Measurements from ENCODE around the gene RARB. TPM values are rescaled to one million over a fixed set of nuclear protein-coding genes. Genes with fewer than 3 reads are reported as not detected.

The RARB gene
- total and polyA plus RNA-seq, 4 donors: 1.5 to 24.5 (median 4.1) TPM

DNA sequence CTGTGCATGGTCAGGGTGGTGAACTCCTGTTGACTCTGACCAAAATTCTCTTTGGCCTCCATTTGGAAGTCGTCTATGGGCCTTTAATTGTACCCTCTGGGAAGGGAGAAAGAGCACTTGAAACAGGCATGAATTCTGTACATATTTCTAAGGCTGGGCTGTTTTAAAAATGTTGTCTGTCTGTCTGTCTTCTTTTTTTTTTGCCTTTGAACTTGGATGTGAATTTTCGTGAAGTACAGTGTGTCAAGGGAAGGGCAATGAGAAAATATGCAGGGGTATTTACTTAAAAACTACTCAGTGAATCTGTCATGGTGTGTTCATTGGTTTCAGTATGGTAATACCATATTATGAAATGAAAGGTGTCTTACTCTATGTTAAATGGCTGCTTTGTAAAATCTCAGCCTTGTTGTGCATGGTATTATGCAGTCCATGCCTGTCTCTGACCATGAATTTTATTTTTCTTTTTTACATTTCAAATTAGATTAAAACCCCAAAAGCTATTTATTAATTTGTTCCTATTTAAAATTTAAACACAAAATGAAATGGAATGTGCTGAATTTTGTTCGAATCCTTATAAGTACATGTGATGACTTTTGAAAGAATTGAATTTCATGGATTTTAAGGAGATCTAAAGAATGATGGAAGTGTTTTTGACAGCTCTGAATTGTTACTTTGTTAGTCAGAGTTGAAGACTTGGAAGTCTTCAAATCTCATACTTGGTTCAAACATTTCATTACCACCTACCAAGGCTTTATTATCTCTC is 51.1 kb downstream of the RARB start:
- Histone ChIP-seq H3K36me3 (ENCODE audit: control insufficient read depth in 4 of 4, insufficient read depth in 4 of 4, low read length in 4 of 4) (no peaks in the 10 kb centered on the region), H3K4me1 (ENCODE audit: control insufficient read depth in 5 of 5, insufficient read depth in 5 of 5, low read length in 5 of 5) (peaks cover under 1 to 51% (median 34%) of the 10 kb centered on the region in 5 donors), H3K9me3 (ENCODE audit: control insufficient read depth in 4 of 4, insufficient read depth in 3 of 4, low read length in 3 of 4) (no peaks in the 10 kb centered on the region), H3K9ac (ENCODE audit: insufficient read depth in 1 of 2, low read length in 2 of 2) (no peak overlapping the region), H3K27me3 (ENCODE audit: control insufficient read depth in 3 of 3, insufficient read depth in 3 of 3, low read length in 2 of 3) (no peaks in the 10 kb centered on the region), H3K27ac (ENCODE audit: low read depth in 1 of 2, low read length in 1 of 2) (peak overlapping the region in 1 of 2 donors; percentile 33), H3K4me3 (no peak overlapping the region)
- ATAC-seq (ENCODE audit: insufficient read depth, low FRiP score) (no peak), DNase-seq (no peak)
- TF ChIP-seq, protein P1, sequence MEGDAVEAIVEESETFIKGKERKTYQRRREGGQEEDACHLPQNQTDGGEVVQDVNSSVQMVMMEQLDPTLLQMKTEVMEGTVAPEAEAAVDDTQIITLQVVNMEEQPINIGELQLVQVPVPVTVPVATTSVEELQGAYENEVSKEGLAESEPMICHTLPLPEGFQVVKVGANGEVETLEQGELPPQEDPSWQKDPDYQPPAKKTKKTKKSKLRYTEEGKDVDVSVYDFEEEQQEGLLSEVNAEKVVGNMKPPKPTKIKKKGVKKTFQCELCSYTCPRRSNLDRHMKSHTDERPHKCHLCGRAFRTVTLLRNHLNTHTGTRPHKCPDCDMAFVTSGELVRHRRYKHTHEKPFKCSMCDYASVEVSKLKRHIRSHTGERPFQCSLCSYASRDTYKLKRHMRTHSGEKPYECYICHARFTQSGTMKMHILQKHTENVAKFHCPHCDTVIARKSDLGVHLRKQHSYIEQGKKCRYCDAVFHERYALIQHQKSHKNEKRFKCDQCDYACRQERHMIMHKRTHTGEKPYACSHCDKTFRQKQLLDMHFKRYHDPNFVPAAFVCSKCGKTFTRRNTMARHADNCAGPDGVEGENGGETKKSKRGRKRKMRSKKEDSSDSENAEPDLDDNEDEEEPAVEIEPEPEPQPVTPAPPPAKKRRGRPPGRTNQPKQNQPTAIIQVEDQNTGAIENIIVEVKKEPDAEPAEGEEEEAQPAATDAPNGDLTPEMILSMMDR (IDR thresholded peaks at IDR 0.05; ENCODE audit: control extremely low read depth, extremely low read depth): no peak
- WGBS, 2 donors: 67 to 73% methylated on average over 3 of the region's 3 CpGs

DNA sequence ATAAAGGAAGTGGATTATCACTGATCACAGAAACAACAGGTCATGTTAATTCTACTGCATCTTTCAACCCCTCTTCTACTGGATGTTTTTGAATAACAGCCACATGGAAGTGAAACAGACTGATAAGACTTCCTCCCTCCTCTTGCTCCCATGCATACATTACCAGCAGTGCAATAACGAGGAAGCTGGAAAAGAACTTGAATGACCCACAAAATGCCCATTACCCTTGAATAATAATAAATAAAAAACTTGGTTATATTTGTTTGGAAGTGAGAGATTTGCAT is 51.6 kb downstream of the RARB start:
- no peaks in the 10 kb centered on the region for H3K36me3 ChIP-seq (ENCODE audit: control insufficient read depth in 4 of 4, insufficient read depth in 4 of 4, low read length in 4 of 4)
- H3K9me3 ChIP-seq (ENCODE audit: control insufficient read depth in 4 of 4, insufficient read depth in 3 of 4, low read length in 3 of 4): no peaks in the 10 kb centered on the region
- peak overlapping the region in 1 of 2 donors; percentile 33 for H3K27ac ChIP-seq (ENCODE audit: low read depth in 1 of 2, low read length in 1 of 2)
- ATAC-seq (ENCODE audit: insufficient read depth, low FRiP score): no peak
- TF ChIP-seq, protein P1 (IDR thresholded peaks at IDR 0.05; ENCODE audit: control extremely low read depth, extremely low read depth): no peak
- no peaks in the 10 kb centered on the region for H3K27me3 ChIP-seq (ENCODE audit: control insufficient read depth in 3 of 3, insufficient read depth in 3 of 3, low read length in 2 of 3)
- no peak overlapping the region for H3K9ac ChIP-seq (ENCODE audit: insufficient read depth in 1 of 2, low read length in 2 of 2)
- no peak overlapping the region for H3K4me3 ChIP-seq
- no peak for DNase-seq
- H3K4me1 ChIP-seq (ENCODE audit: control insufficient read depth in 5 of 5, insufficient read depth in 5 of 5, low read length in 5 of 5): peaks cover 0 to 50% (median 36%) of the 10 kb centered on the region in 5 donors
- WGBS, 2 donors: 11 to 21% methylated on average over 1 of the region's 1 CpG

DNA sequence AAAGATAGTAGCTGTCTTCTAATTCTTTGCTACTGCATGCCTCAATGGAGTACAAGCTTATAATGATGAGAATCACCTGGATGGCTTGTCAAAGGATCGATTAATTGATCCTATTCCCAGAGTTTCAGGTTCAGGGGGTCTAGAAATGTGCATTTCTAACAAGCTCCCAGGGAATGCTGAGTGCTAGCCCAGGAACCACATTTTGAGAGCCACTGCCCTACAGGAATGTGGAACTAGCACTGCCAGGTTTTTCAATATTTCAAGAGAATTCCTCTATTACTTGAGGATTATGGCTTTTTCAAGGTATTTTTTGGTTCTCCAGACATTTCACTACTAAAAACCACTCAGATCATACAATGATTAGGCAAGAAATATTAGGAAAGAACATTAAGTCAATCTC is 52.7 kb downstream of the RARB start:
- Histone ChIP-seq H3K4me1 (ENCODE audit: control insufficient read depth in 5 of 5, insufficient read depth in 5 of 5, low read length in 5 of 5) (peaks cover 0 to 60% (median 38%) of the 10 kb centered on the region in 5 donors), H3K4me3 (no peak overlapping the region), H3K27me3 (ENCODE audit: control insufficient read depth in 3 of 3, insufficient read depth in 3 of 3, low read length in 2 of 3) (no peaks in the 10 kb centered on the region), H3K36me3 (ENCODE audit: control insufficient read depth in 4 of 4, insufficient read depth in 4 of 4, low read length in 4 of 4) (no peaks in the 10 kb centered on the region), H3K9ac (ENCODE audit: insufficient read depth in 1 of 2, low read length in 2 of 2) (no peak overlapping the region), H3K27ac (ENCODE audit: low read depth in 1 of 2, low read length in 1 of 2) (no peak overlapping the region), H3K9me3 (ENCODE audit: control insufficient read depth in 4 of 4, insufficient read depth in 3 of 4, low read length in 3 of 4) (no peaks in the 10 kb centered on the region)
- 72 to 74% methylated on average over 1 of the region's 1 CpG for WGBS, 2 donors
- TF ChIP-seq, protein P1 (IDR thresholded peaks at IDR 0.05; ENCODE audit: control extremely low read depth, extremely low read depth): no peak
- DNase-seq (no peak), ATAC-seq (ENCODE audit: insufficient read depth, low FRiP score) (no peak)

DNA sequence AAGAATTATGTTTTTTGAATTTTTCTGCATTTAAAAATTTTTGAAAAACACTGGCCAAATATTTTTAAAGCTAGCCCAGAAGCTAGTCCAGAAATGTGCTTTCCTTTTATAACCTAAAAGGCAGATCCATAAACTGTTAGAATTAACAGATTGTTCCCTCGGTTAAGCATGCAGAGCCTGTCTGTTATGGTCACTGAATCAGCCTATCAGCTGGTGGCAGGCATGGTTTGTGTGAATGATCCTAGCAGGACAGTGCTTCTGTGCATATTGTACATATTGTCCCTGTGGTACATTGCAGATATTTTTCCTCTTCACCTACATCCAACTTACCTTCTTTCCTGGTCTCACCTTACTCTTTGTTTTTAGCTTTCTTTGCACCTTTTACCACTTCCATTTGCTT is 53.3 kb downstream of the RARB start:
- WGBS, 2 donors: 61 to 68% methylated on average over 1 of the region's 1 CpG
- no peaks in the 10 kb centered on the region for H3K36me3 ChIP-seq (ENCODE audit: control insufficient read depth in 4 of 4, insufficient read depth in 4 of 4, low read length in 4 of 4)
- H3K27ac ChIP-seq (ENCODE audit: low read depth in 1 of 2, low read length in 1 of 2): no peak overlapping the region
- H3K9me3 ChIP-seq (ENCODE audit: control insufficient read depth in 4 of 4, insufficient read depth in 3 of 4, low read length in 3 of 4): no peaks in the 10 kb centered on the region
- H3K4me1 ChIP-seq (ENCODE audit: control insufficient read depth in 5 of 5, insufficient read depth in 5 of 5, low read length in 5 of 5): peaks cover 0 to 59% (median 36%) of the 10 kb centered on the region in 5 donors
- TF ChIP-seq, protein P1 (IDR thresholded peaks at IDR 0.05; ENCODE audit: control extremely low read depth, extremely low read depth): no peak
- DNase-seq (no peak), ATAC-seq (ENCODE audit: insufficient read depth, low FRiP score) (no peak)
- H3K4me3 ChIP-seq: no peak overlapping the region
- peak overlapping the region in 1 of 2 donors; percentile 34 for H3K9ac ChIP-seq (ENCODE audit: insufficient read depth in 1 of 2, low read length in 2 of 2)
- no peaks in the 10 kb centered on the region for H3K27me3 ChIP-seq (ENCODE audit: control insufficient read depth in 3 of 3, insufficient read depth in 3 of 3, low read length in 2 of 3)
